SK-N-SH treated with all-trans-retinoic acid at 6 μM for 48 hours (cell line): ENCODE results near the gene TMC4.

Experiments
- GLIS3 ChIP-seq: fragments of 250-450 bp; sonication (Bioruptor Pico); IDR thresholded peaks from 2 replicates; pipeline ENCODE4 v1.5.0; 2020; ENCODE audit warnings: mild to moderate bottlenecking, moderate library complexity
- OSR1 ChIP-seq: fragments of 250-450 bp; sonication (Bioruptor Pico); IDR thresholded peaks from 2 replicates; pipeline ENCODE4 v1.8.0; 2022; ENCODE audit warnings: moderate library complexity, mild to moderate bottlenecking, inconsistent platforms
- PATZ1 ChIP-seq: fragments of 250-450 bp; sonication (Bioruptor Pico); IDR thresholded peaks from 2 replicates; pipeline ENCODE4 v1.8.0; 2020; ENCODE audit warnings: mild to moderate bottlenecking, moderate library complexity, borderline replicate concordance
- PPARA ChIP-seq: fragments of 250-450 bp; sonication (Bioruptor Pico); IDR thresholded peaks from 2 replicates; pipeline ENCODE4 v1.5.0; 2020; ENCODE audit warnings: mild to moderate bottlenecking, borderline replicate concordance
- SNAI2 ChIP-seq: fragments of 250-450 bp; sonication (Bioruptor Pico); IDR thresholded peaks from 2 replicates; pipeline ENCODE4 v1.5.0; 2020; ENCODE audit warnings: mild to moderate bottlenecking, moderate library complexity
- ZNF70 ChIP-seq: fragments of 450-650 bp; formaldehyde crosslinking; IDR thresholded peaks from 2 replicates; pipeline ENCODE4 v1.5.0; 2020; ENCODE audit warnings: mild to moderate bottlenecking, moderate library complexity
- TF ChIP-seq, protein P1 (sequence below): fragments of 250-450 bp; sonication (Bioruptor Pico); IDR thresholded peaks from 2 replicates; pipeline ENCODE4 v1.5.0; 2020; ENCODE audit warnings: mild to moderate bottlenecking, moderate library complexity
- TF ChIP-seq, protein P2 (sequence below): fragments of 250-450 bp; sonication (Bioruptor Pico); IDR thresholded peaks from 2 replicates; pipeline ENCODE4 v1.5.1; 2021; ENCODE audit warnings: mild to moderate bottlenecking, moderate library complexity

GRCh38 chr19:54193011-54193410, 20.1 kb upstream of the TMC4 start:
- TF ChIP-seq ZNF70 (no peak), PATZ1 (CRISPR knock-in tag) (no peak), PPARA (CRISPR knock-in tag) (no peak), OSR1 (CRISPR knock-in tag) (no peak), GLIS3 (CRISPR knock-in tag) (no peak), SNAI2 (CRISPR knock-in tag) (no peak)
- TF ChIP-seq, protein P1, sequence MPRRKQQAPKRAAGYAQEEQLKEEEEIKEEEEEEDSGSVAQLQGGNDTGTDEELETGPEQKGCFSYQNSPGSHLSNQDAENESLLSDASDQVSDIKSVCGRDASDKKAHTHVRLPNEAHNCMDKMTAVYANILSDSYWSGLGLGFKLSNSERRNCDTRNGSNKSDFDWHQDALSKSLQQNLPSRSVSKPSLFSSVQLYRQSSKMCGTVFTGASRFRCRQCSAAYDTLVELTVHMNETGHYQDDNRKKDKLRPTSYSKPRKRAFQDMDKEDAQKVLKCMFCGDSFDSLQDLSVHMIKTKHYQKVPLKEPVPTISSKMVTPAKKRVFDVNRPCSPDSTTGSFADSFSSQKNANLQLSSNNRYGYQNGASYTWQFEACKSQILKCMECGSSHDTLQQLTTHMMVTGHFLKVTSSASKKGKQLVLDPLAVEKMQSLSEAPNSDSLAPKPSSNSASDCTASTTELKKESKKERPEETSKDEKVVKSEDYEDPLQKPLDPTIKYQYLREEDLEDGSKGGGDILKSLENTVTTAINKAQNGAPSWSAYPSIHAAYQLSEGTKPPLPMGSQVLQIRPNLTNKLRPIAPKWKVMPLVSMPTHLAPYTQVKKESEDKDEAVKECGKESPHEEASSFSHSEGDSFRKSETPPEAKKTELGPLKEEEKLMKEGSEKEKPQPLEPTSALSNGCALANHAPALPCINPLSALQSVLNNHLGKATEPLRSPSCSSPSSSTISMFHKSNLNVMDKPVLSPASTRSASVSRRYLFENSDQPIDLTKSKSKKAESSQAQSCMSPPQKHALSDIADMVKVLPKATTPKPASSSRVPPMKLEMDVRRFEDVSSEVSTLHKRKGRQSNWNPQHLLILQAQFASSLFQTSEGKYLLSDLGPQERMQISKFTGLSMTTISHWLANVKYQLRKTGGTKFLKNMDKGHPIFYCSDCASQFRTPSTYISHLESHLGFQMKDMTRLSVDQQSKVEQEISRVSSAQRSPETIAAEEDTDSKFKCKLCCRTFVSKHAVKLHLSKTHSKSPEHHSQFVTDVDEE (CRISPR knock-in tag) = no peak
- TF ChIP-seq, protein P2, sequence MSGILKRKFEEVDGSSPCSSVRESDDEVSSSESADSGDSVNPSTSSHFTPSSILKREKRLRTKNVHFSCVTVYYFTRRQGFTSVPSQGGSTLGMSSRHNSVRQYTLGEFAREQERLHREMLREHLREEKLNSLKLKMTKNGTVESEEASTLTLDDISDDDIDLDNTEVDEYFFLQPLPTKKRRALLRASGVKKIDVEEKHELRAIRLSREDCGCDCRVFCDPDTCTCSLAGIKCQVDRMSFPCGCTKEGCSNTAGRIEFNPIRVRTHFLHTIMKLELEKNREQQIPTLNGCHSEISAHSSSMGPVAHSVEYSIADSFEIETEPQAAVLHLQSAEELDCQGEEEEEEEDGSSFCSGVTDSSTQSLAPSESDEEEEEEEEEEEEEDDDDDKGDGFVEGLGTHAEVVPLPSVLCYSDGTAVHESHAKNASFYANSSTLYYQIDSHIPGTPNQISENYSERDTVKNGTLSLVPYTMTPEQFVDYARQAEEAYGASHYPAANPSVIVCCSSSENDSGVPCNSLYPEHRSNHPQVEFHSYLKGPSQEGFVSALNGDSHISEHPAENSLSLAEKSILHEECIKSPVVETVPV = no peak
